Stimulated activated memory B cell treated with anti-CD40 and anti-IgM and Interleukin-4, amounts not matched to agents 10 μg/mL and 1 μg/mL and 100 μg/mL, for 72 hours (primary cell): ENCODE data around the gene ANKRD44.

ENCODE experiments used
- ATAC-seq: fragments of 150-1000 bp; cut with Tn5 transposase; 2 replicates; pipeline ENCODE4 v1.10.0; 2021
- H3K27ac Mint-ChIP-seq: one replicate; pipeline ENCODE4 v1.8.0; 2022; ENCODE audit warnings: mild to moderate bottlenecking, mixed read lengths
- H3K27me3 Mint-ChIP-seq: one replicate; pipeline ENCODE4 v1.8.0; 2022; ENCODE audit warnings: mixed read lengths
- H3K36me3 Mint-ChIP-seq: one replicate; pipeline ENCODE4 v1.8.0; 2022; ENCODE audit warnings: mixed read lengths
- H3K4me1 Mint-ChIP-seq: one replicate; pipeline ENCODE4 v1.8.0; 2022; ENCODE audit warnings: mixed read lengths
- H3K4me3 Mint-ChIP-seq: one replicate; pipeline ENCODE4 v1.8.0; 2022; ENCODE audit warnings: mild to moderate bottlenecking, moderate library complexity, mixed read lengths
- H3K9me3 Mint-ChIP-seq: one replicate; pipeline ENCODE4 v1.8.0; 2022; ENCODE audit warnings: mixed read lengths

The ANKRD44 gene

GRCh38 chr2:197284956-197285355 lies 25.6 kb downstream of the ANKRD44 start:
- H3K36me3 Mint-ChIP-seq, result peaks cover 17% of the 10 kb centered on the region
- H3K4me1 Mint-ChIP-seq, result peaks cover 89% of the 10 kb centered on the region
- H3K27me3 Mint-ChIP-seq, result no peaks in the 10 kb centered on the region
- ATAC-seq, result no peak
- H3K9me3 Mint-ChIP-seq, result no peaks in the 10 kb centered on the region
- no peak overlapping the region for H3K4me3 Mint-ChIP-seq
- H3K27ac Mint-ChIP-seq, result no peak overlapping the region

DNA sequence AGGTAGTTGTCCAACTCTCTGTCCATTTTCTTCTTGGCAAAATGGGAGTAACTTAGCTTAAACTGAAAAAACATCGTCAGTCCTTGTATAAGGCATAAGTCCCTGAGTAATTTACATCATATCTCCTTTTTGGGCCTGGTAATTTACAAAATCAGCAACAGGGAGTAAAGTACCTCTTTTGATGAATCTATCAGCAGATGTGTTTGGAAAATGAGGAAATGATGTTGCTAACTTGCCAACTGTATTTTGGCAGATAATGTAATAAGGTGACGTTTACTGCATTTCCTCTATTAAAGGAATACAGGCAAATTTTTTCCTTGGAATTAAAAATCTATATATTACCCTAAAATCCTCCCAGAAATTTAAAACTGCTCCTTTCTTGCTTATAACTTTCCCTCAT lies 29.2 kb downstream of the ANKRD44 start:
- Mint-ChIP-seq H3K27ac (peak overlapping the region; percentile 25), H3K9me3 (no peaks in the 10 kb centered on the region), H3K27me3 (no peaks in the 10 kb centered on the region), H3K36me3 (peaks cover 28% of the 10 kb centered on the region), H3K4me3 (no peak overlapping the region), H3K4me1 (peaks cover 88% of the 10 kb centered on the region)
- no peak for ATAC-seq

DNA sequence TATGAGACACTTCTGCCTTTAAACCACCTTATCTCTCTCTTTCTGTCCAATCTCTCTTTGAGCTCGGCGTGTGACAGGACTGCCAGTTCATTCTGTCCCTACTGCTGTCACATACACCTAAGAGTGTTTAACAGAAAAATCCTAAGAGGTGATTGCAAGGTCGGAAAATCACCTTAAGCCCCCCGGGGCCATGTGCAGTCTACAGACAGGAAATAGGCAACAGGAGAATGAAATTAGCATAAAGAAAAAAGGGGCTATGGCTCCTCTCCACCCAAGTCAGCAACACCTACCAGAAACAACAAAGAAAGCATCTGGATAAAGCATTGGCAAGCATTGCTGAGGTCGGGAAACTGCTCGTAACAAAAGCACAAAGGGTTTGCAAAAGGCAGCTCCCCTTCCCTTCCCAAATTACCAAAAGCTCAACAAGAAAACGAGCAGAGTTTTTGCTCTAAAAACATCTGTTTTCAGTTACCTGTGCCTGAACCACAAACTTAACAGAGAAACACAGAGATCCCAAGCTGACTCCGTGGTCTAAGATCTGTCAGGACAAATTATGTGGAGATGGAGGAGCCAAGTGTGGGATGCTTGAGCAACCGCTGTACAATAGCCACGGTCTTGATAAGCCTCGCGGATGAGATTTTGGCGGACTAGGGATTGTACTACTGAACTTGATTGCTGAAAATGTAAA lies 30.4 kb downstream of the ANKRD44 start:
- Mint-ChIP-seq H3K27ac (peak overlapping the region; percentile 61), H3K27me3 (no peaks in the 10 kb centered on the region), H3K9me3 (no peaks in the 10 kb centered on the region), H3K4me1 (peaks cover 81% of the 10 kb centered on the region), H3K4me3 (peak overlapping the region; percentile 53), H3K36me3 (peaks cover 34% of the 10 kb centered on the region)
- ATAC-seq, result peak; percentile 67

- Mint-ChIP-seq H3K36me3 (peaks cover 35% of the 10 kb centered on the region), H3K9me3 (no peaks in the 10 kb centered on the region), H3K4me3 (peak overlapping the region; percentile 53), H3K27me3 (no peaks in the 10 kb centered on the region), H3K27ac (peak overlapping the region; percentile 61), H3K4me1 (peaks cover 84% of the 10 kb centered on the region)
- ATAC-seq, result no peak
Observed at GRCh38 chr2:197278799-197279763, 31.5 kb downstream of the ANKRD44 start.

- Mint-ChIP-seq H3K4me1 (peaks cover 86% of the 10 kb centered on the region), H3K36me3 (peaks cover 35% of the 10 kb centered on the region), H3K27ac (peak overlapping the region; percentile 30), H3K9me3 (no peaks in the 10 kb centered on the region), H3K27me3 (no peaks in the 10 kb centered on the region), H3K4me3 (no peak overlapping the region)
- no peak for ATAC-seq
Observed at GRCh38 chr2:197277794-197278193, 32.8 kb downstream of the ANKRD44 start.

GRCh38 chr2:197276156-197276555 lies 34.4 kb downstream of the ANKRD44 start:
- H3K36me3 Mint-ChIP-seq, result peaks cover 23% of the 10 kb centered on the region
- H3K4me1 Mint-ChIP-seq, result peaks cover 86% of the 10 kb centered on the region
- H3K9me3 Mint-ChIP-seq, result no peaks in the 10 kb centered on the region
- H3K27me3 Mint-ChIP-seq, result no peaks in the 10 kb centered on the region
- no peak for ATAC-seq
- no peak overlapping the region for H3K27ac Mint-ChIP-seq
- no peak overlapping the region for H3K4me3 Mint-ChIP-seq

- ATAC-seq, result no peak
- Mint-ChIP-seq H3K36me3 (peaks cover 19% of the 10 kb centered on the region), H3K27ac (peak overlapping the region; percentile 58), H3K4me3 (no peak overlapping the region), H3K27me3 (no peaks in the 10 kb centered on the region), H3K9me3 (no peaks in the 10 kb centered on the region), H3K4me1 (peaks cover 86% of the 10 kb centered on the region)
Observed at GRCh38 chr2:197274937-197275336, 35.6 kb downstream of the ANKRD44 start.

- no peak for ATAC-seq
- no peaks in the 10 kb centered on the region for H3K9me3 Mint-ChIP-seq
- peak overlapping the region; percentile 58 for H3K27ac Mint-ChIP-seq
- H3K36me3 Mint-ChIP-seq, result peaks cover 14% of the 10 kb centered on the region
- H3K4me3 Mint-ChIP-seq, result peak overlapping the region; percentile 4
- no peaks in the 10 kb centered on the region for H3K27me3 Mint-ChIP-seq
- peaks cover 86% of the 10 kb centered on the region for H3K4me1 Mint-ChIP-seq
Observed at GRCh38 chr2:197274349-197274748, 36.2 kb downstream of the ANKRD44 start.

- Mint-ChIP-seq H3K27me3 (no peaks in the 10 kb centered on the region), H3K4me3 (no peak overlapping the region), H3K27ac (peak overlapping the region; percentile 59), H3K36me3 (peaks cover 12% of the 10 kb centered on the region), H3K9me3 (no peaks in the 10 kb centered on the region), H3K4me1 (peaks cover 85% of the 10 kb centered on the region)
- no peak for ATAC-seq
Observed at GRCh38 chr2:197273485-197273884, 37.1 kb downstream of the ANKRD44 start.

DNA sequence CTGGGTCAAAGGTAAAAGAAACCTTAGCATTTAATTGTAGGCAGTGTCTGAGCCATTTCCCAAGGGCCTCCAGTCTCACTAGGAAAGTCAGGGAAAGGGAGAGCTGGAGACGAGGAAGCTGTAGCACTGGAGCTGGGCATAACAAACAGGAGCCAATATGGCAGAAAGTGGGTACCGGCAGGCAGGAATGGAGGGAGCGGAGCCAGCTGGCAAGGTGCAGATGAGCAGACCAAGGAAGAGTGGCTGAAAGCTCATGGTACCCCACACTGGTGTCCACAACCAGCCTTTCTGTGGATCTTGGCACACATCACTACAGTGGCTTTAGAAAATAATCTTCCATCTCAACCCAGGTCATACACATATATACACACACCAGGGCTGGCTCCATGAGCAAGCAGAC lies 40.0 kb downstream of the ANKRD44 start:
- H3K9me3 Mint-ChIP-seq, result no peaks in the 10 kb centered on the region
- H3K27me3 Mint-ChIP-seq, result no peaks in the 10 kb centered on the region
- H3K4me1 Mint-ChIP-seq, result peaks cover 95% of the 10 kb centered on the region
- H3K4me3 Mint-ChIP-seq, result no peak overlapping the region
- peak overlapping the region; percentile 79 for H3K27ac Mint-ChIP-seq
- ATAC-seq, result no peak
- H3K36me3 Mint-ChIP-seq, result peaks cover 11% of the 10 kb centered on the region

GRCh38 chr2:197269815-197270214 lies 40.8 kb downstream of the ANKRD44 start:
- Mint-ChIP-seq H3K27ac (peak overlapping the region; percentile 79), H3K27me3 (no peaks in the 10 kb centered on the region), H3K4me1 (peaks cover 95% of the 10 kb centered on the region), H3K4me3 (no peak overlapping the region), H3K36me3 (peaks cover 6% of the 10 kb centered on the region), H3K9me3 (no peaks in the 10 kb centered on the region)
- no peak for ATAC-seq

- Mint-ChIP-seq H3K4me3 (no peak overlapping the region), H3K9me3 (no peaks in the 10 kb centered on the region), H3K27me3 (no peaks in the 10 kb centered on the region), H3K36me3 (peaks cover 7% of the 10 kb centered on the region), H3K4me1 (peaks cover 95% of the 10 kb centered on the region), H3K27ac (peak overlapping the region; percentile 79)
- no peak for ATAC-seq
Observed at GRCh38 chr2:197268786-197269584, 41.6 kb downstream of the ANKRD44 start.

DNA sequence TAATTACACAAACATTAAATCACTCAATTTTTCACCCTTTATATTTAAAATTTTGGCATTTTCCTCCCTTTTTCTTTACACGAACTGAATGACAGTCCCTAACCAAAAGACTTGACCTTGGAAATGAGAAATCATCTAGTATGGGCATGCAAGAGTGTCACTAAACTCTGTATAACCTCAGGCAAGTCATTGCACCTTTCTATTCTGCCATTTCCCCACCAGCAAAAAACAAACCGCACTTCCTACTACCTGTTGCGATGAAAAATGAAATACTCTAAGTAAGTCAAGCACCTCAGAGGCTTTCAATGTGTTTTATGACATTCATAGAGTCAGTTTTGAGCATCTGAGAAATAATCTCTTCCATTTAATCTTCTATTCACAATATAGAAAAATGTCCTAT lies 44.1 kb downstream of the ANKRD44 start:
- peaks cover 19% of the 10 kb centered on the region for H3K36me3 Mint-ChIP-seq

GRCh38 chr2:197265924-197266323 lies 44.7 kb downstream of the ANKRD44 start:
- H3K27ac Mint-ChIP-seq, result peak overlapping the region; percentile 74
- no peak overlapping the region for H3K4me3 Mint-ChIP-seq
- ATAC-seq, result no peak
- no peaks in the 10 kb centered on the region for H3K9me3 Mint-ChIP-seq
- H3K4me1 Mint-ChIP-seq, result peaks cover 94% of the 10 kb centered on the region
- no peaks in the 10 kb centered on the region for H3K27me3 Mint-ChIP-seq
- peaks cover 19% of the 10 kb centered on the region for H3K36me3 Mint-ChIP-seq

More for the DNA sequence above, 44.1 kb downstream of the ANKRD44 start:
- Mint-ChIP-seq H3K4me3 (no peak overlapping the region), H3K27ac (peak overlapping the region; percentile 74), H3K9me3 (no peaks in the 10 kb centered on the region), H3K4me1 (peaks cover 99% of the 10 kb centered on the region), H3K27me3 (no peaks in the 10 kb centered on the region)
- no peak for ATAC-seq

DNA sequence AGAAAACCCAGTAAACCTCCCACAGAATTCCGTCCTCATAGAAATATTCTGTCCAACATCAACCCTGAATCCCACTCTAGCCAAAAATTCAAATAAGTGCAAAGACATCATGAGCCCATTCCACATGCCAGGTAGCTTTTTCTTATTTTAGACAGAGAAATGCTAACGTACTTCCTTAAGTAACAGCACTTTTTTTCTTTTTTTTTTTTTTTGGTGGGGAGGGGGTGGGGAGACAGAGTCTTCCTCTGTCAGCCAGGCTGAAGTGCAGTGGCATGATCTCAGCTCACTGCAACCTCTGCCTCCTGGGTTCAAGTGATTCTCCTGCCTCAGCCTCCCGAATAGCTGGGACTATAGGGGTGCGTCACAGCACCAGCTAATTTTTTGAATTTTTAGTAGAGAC lies 45.5 kb downstream of the ANKRD44 start:
- Mint-ChIP-seq H3K9me3 (no peaks in the 10 kb centered on the region), H3K4me1 (peaks cover 85% of the 10 kb centered on the region), H3K36me3 (peaks cover 19% of the 10 kb centered on the region), H3K4me3 (no peak overlapping the region), H3K27me3 (no peaks in the 10 kb centered on the region), H3K27ac (peak overlapping the region; percentile 74)
- no peak for ATAC-seq
